ENCODE measurements around the gene RAD9B. TPM values are rescaled to one million over a fixed set of nuclear protein-coding genes. Genes with fewer than 3 reads are reported as not detected.

RAD9B gene
- total and polyA plus RNA-seq, 9 of the 15 experiments (the other 6 are each of a cell fraction or from before 2014, with no cell fraction given): 0.05 to 0.83 (median 0.32) TPM

- TF ChIP-seq TFE3 (CRISPR knock-in tag; IDR thresholded peaks at IDR 0.05) (no peak), ZNF764 (CRISPR knock-in tag; IDR thresholded peaks at IDR 0.05; ENCODE audit: low read depth) (no peak), ZNF24 (IDR thresholded peaks at IDR 0.05) (no peak), HLTF (IDR thresholded peaks at IDR 0.05) (0 out of 2 replicates have a peak, but pooled peaks have one; percentile 41), PRMT5 (CRISPR knock-in tag; IDR thresholded peaks at IDR 0.05) (no peak), PCBP2 (IDR thresholded peaks at IDR 0.05; ENCODE audit: low read depth, low read length, poor library complexity, severe bottlenecking) (no peak), TEAD4 (IDR thresholded peaks at IDR 0.05; ENCODE audit: low read length) (peak; percentile 42; the same call in 1 of the 2 replicates), TEAD4 (CRISPR knock-in tag; IDR thresholded peaks at IDR 0.05; ENCODE audit: borderline replicate concordance) (no peak), ZKSCAN3 (CRISPR knock-in tag; IDR thresholded peaks at IDR 0.05) (no peak), MAFK (IDR thresholded peaks at IDR 0.05; ENCODE audit: low read length) (no peak), MCM3 (IDR thresholded peaks at IDR 0.05) (no peak), PBX2 (CRISPR knock-in tag; IDR thresholded peaks at IDR 0.05; ENCODE audit: low read depth) (no peak), PBX2 (tag; conservative IDR thresholded peaks at IDR 0.05; ENCODE audit: low read depth) (peak; percentile 51), KDM1A (IDR thresholded peaks at IDR 0.05) (0 out of 4 replicates have a peak, but pooled peaks of 1 of the 2 experiments have one; percentile 8), L3MBTL2 (IDR thresholded peaks at IDR 0.05) (peak; percentile 88), ZSCAN29 (IDR thresholded peaks at IDR 0.05) (no peak), TCF3 (CRISPR knock-in tag; IDR thresholded peaks at IDR 0.05) (no peak), NR0B1 (IDR thresholded peaks at IDR 0.05; ENCODE audit: partially characterized antibody) (no peak), RHOXF2B (CRISPR knock-in tag; conservative IDR thresholded peaks at IDR 0.05) (no peak), ZNF830 (CRISPR knock-in tag; IDR thresholded peaks at IDR 0.05) (no peak), MAFF (IDR thresholded peaks at IDR 0.05; ENCODE audit: low read length) (no peak), MNT (conservative IDR thresholded peaks at IDR 0.05) (peak in 1 of 2 experiments; percentile 20; a peak in 1 of 4 replicates), HOXB6 (CRISPR knock-in tag; IDR thresholded peaks at IDR 0.05; ENCODE audit: borderline replicate concordance) (no peak)
Observed at GRCh38 chr12:110498984-110499706, 3.0 kb upstream of the RAD9B start (continued).

Data from K562 (cell line).